Heart left ventricle (tissue), 13 donors: ENCODE results near the gene GRIA3.

Experiments
- CTCF ChIP-seq, 12 donors: fragments of 200-600 bp; sonication (generic) in 4 of 12; IDR thresholded peaks; one replicate each; pipeline versions ENCODE4 v1.5.0 to v1.8.0; 2018 to 2022; ENCODE audit warnings: antibody characterized with exemption in 12 of 12, mild to moderate bottlenecking in 5 of 12
- POLR2A ChIP-seq, 2 donors: fragments of 450-650 bp; IDR thresholded peaks; one replicate each; pipeline ENCODE4 v1.6.1; 2017; ENCODE audit warnings: antibody characterized with exemption in 2 of 2, mild to moderate bottlenecking in 2 of 2, moderate library complexity in 2 of 2
- donor health status: ischemic (EF 13 %, LVEDD 7.1; RV severe dilation, severe dysfunction).
- donor health status: DM: no; HTN: yes; CAD: no.
- donor health status: DM: no; HTN: no; CAD: no.
- donor health status: ischemic (EF 25% LVEDD 6.9; RV normal size, moderate dysfunction).
- donor health status: ischemic (EF 25% LVEDD 5.7; RV mildly dilated, moderate dysfunction).
- donor health status: ischemic (EF 35%, LVEDD 5.7; RV mildly dilated, moderate dysfunction).
- donor health status: nonischemic (EF 11% LVEDD 7.7; RV severe dilation, severe dysfunction).
- donor health status: DM: yes; HTN: yes; CAD: no.
- donor health status: PGD.
- donor health status: ischemic (EF 29% LVEDD 5.4; RV normal size, mild dysfunction).
- donor health status: nonischemic (EF 23%, LVEDD 6.1; RV moderate dilation, normal function).

- TF ChIP-seq CTCF (IDR thresholded peaks at IDR 0.05) (no peak), POLR2A (IDR thresholded peaks at IDR 0.05) (no peak)
These were observed 88.6 kb downstream of the GRIA3 start for GRCh38 chrX:123272630-123273029.
